Activated CD4-positive, alpha-beta T cell treated with anti-CD3 and anti-CD28 coated beads for 4 hours (primary cell): ENCODE results near the gene ATG7.
"Not testable (repeated sequence)": the region's sequence is repeated elsewhere in the genome, so short reads cannot be mapped to it uniquely, and the experiment has no call there.

ENCODE experiments used
- DNase-seq, 2 donors: peaks; one replicate each; pipeline ENCODE4 v3.0.0-alpha.2; 2020

Gene ATG7

GRCh38 chr3:11477407-11477911 is 205.3 kb downstream of the ATG7 start:
- DNase-seq = no peak

- no peak for DNase-seq
Observed at GRCh38 chr3:11478167-11478566, 206.0 kb downstream of the ATG7 start.

GRCh38 chr3:11479221-11479620 is 207.0 kb downstream of the ATG7 start:
- no peak for DNase-seq

- DNase-seq = no peak
Observed at GRCh38 chr3:11480663-11481298, 208.6 kb downstream of the ATG7 start.

- no peak for DNase-seq
Observed at GRCh38 chr3:11481556-11481955, 209.4 kb downstream of the ATG7 start.

GRCh38 chr3:11482021-11482420 is 209.8 kb downstream of the ATG7 start:
- DNase-seq = no peak

GRCh38 chr3:11488356-11488755 is 216.2 kb downstream of the ATG7 start:
- DNase-seq = not testable (repeated sequence)

GRCh38 chr3:11494131-11494916 is 222.1 kb downstream of the ATG7 start:
- no peak for DNase-seq

GRCh38 chr3:11495948-11496557 is 223.9 kb downstream of the ATG7 start:
- no peak for DNase-seq

GRCh38 chr3:11498177-11498576 is 226.0 kb downstream of the ATG7 start:
- DNase-seq = no peak

GRCh38 chr3:11498646-11499045 is 226.4 kb downstream of the ATG7 start:
- no peak for DNase-seq

- no peak for DNase-seq
Observed at GRCh38 chr3:11499144-11499543, 226.9 kb downstream of the ATG7 start.

GRCh38 chr3:11502413-11502812 is 230.2 kb downstream of the ATG7 start:
- not testable (repeated sequence) for DNase-seq

- DNase-seq = no peak
Observed at GRCh38 chr3:11507719-11508118, 235.5 kb downstream of the ATG7 start.

GRCh38 chr3:11508346-11509172 is 236.4 kb downstream of the ATG7 start:
- DNase-seq = no peak

GRCh38 chr3:11509173-11510000 is 237.2 kb downstream of the ATG7 start:
- no peak for DNase-seq

- no peak for DNase-seq
Observed at GRCh38 chr3:11510001-11510340, 237.8 kb downstream of the ATG7 start.

GRCh38 chr3:11510356-11510755 is 238.2 kb downstream of the ATG7 start:
- no peak for DNase-seq

- not testable (repeated sequence) for DNase-seq
Observed at GRCh38 chr3:11511606-11512005, 239.4 kb downstream of the ATG7 start.

GRCh38 chr3:11513125-11513816 is 241.1 kb downstream of the ATG7 start:
- not testable (repeated sequence) for DNase-seq

GRCh38 chr3:11513817-11514135 is 241.6 kb downstream of the ATG7 start:
- DNase-seq = no peak
